Left kidney (tissue), 2 donors: ENCODE results near the gene DNASE1L2. TPM values are rescaled to one million over a fixed set of nuclear protein-coding genes. Genes with fewer than 3 reads are reported as not detected.
"Not testable (repeated sequence)": the region's sequence is repeated elsewhere in the genome, so short reads cannot be mapped to it uniquely, and the experiment has no call there.

Source experiments
- DNase-seq: peaks from one replicate; pipeline ENCODE4 v3.0.0-alpha.2; 2013
- polyA plus RNA-seq: library from polyadenylated mRNA; unstranded; fragments of 120-200 nt; gene quantifications from one replicate; pipeline ENCODE4 v1.2.1, GENCODE V29; 2013; ENCODE audit not compliant: insufficient read length

Gene DNASE1L2
- polyA plus RNA-seq, 1 donor = 0.93 TPM

- not testable (repeated sequence) for DNase-seq
These were observed 33.0 kb upstream of the DNASE1L2 start for GRCh38 chr16:2203119-2203688.

- DNase-seq = no peak
These were observed 31.7 kb upstream of the DNASE1L2 start for GRCh38 chr16:2204416-2205103.

GRCh38 chr16:2205104-2205966 is 30.9 kb upstream of the DNASE1L2 start, which contains the start of gene MLST8:
TSS of gene MLST8 (plus strand) at chr16:2205454. CDS start at chr16:2206086, 632 bp downstream.
- DNase-seq = peak; percentile 78

GRCh38 chr16:2205967-2206313 is 30.3 kb upstream of the DNASE1L2 start:
- DNase-seq = no peak

- DNase-seq = no peak
These were observed 29.8 kb upstream of the DNASE1L2 start for GRCh38 chr16:2206420-2206779.

- DNase-seq = no peak
These were observed 29.3 kb upstream of the DNASE1L2 start for GRCh38 chr16:2206780-2207433.

GRCh38 chr16:2207872-2208271 is 28.4 kb upstream of the DNASE1L2 start:
- DNase-seq = no peak

GRCh38 chr16:2208308-2208707 is 27.9 kb upstream of the DNASE1L2 start:
- DNase-seq = no peak

GRCh38 chr16:2208772-2209171 is 27.5 kb upstream of the DNASE1L2 start:
- DNase-seq = no peak

- no peak for DNase-seq
These were observed 26.8 kb upstream of the DNASE1L2 start for GRCh38 chr16:2209258-2210008.

- DNase-seq = no peak
These were observed 26.3 kb upstream of the DNASE1L2 start for GRCh38 chr16:2210009-2210332.

GRCh38 chr16:2210386-2211365 is 25.6 kb upstream of the DNASE1L2 start, which contains the start of gene BRICD5:
TSS of gene BRICD5 (minus strand) at chr16:2210863. CDS start at chr16:2210833, 30 bp downstream.
- no peak for DNase-seq

GRCh38 chr16:2211923-2212347 is 24.3 kb upstream of the DNASE1L2 start:
- DNase-seq = no peak

GRCh38 chr16:2212362-2213324 is 23.6 kb upstream of the DNASE1L2 start:
- DNase-seq = no peak

- DNase-seq = no peak
These were observed 22.2 kb upstream of the DNASE1L2 start for GRCh38 chr16:2213817-2214718.

GRCh38 chr16:2214719-2214968 is 21.6 kb upstream of the DNASE1L2 start, which contains the start of gene PGP:
TSS of gene PGP (minus strand) at chr16:2214840. CDS start at chr16:2214777, 63 bp downstream.
- no peak for DNase-seq

GRCh38 chr16:2216330-2216729 is 19.9 kb upstream of the DNASE1L2 start:
- no peak for DNase-seq

- DNase-seq = peak; percentile 98
These were observed 12.9 kb upstream of the DNASE1L2 start, which contains the start of gene E4F1 for GRCh38 chr16:2223221-2223941. TSS of gene E4F1 (plus strand) at chr16:2223591. CDS start at chr16:2223614, 23 bp downstream.
